Stimulated activated CD8-positive, alpha-beta memory T cell treated with anti-CD3 and anti-CD28 coated beads, Interleukin-7, amount 100 ng/mL, for 48 hours (primary cell): Measurements from ENCODE around the gene TNP2.

Source experiments
- DNase-seq, 2 donors: peaks; one replicate each; pipeline ENCODE4 v3.0.0-alpha.2; 2020; ENCODE audit warnings: low read depth in 1 of 2; ENCODE audit errors: extremely low read depth in 1 of 2

The TNP2 gene

GRCh38 chr16:11268921-11269375 lies at the start of gene TNP2:
Gene TNP2 (minus strand): TSS chr16:11269325. CDS start chr16:11269262, 63 bp downstream.
- no peak for DNase-seq

GRCh38 chr16:11318817-11319216 lies 49.7 kb upstream of the TNP2 start:
- DNase-seq = no peak

GRCh38 chr16:11316331-11317015 lies 47.3 kb upstream of the TNP2 start:
- DNase-seq = no peak

GRCh38 chr16:11315510-11315909 lies 46.4 kb upstream of the TNP2 start:
- no peak for DNase-seq

GRCh38 chr16:11314309-11314894 lies 45.3 kb upstream of the TNP2 start:
- no peak for DNase-seq

- no peak for DNase-seq
Measured at GRCh38 chr16:11313493-11314308, 44.6 kb upstream of the TNP2 start.

GRCh38 chr16:11312718-11313492 lies 43.8 kb upstream of the TNP2 start:
- no peak for DNase-seq

GRCh38 chr16:11310997-11311561 lies 42.0 kb upstream of the TNP2 start:
- peak in 1 of 2 donors; percentile 34 for DNase-seq

- DNase-seq = no peak
Measured at GRCh38 chr16:11310634-11310977, 41.5 kb upstream of the TNP2 start.

GRCh38 chr16:11309895-11310633 lies 40.9 kb upstream of the TNP2 start:
- no peak for DNase-seq

GRCh38 chr16:11308493-11309283 lies 39.6 kb upstream of the TNP2 start:
- DNase-seq = no peak

- DNase-seq = no peak
Measured at GRCh38 chr16:11307639-11308492, 38.7 kb upstream of the TNP2 start.

- DNase-seq = no peak
Measured at GRCh38 chr16:11306997-11307638, 38.0 kb upstream of the TNP2 start.

GRCh38 chr16:11306381-11306780 lies 37.3 kb upstream of the TNP2 start:
- no peak for DNase-seq

- no peak for DNase-seq
Measured at GRCh38 chr16:11303405-11304138, 34.4 kb upstream of the TNP2 start.

- DNase-seq = no peak
Measured at GRCh38 chr16:11302977-11303376, 33.9 kb upstream of the TNP2 start.
